ENCODE results near the gene OTOS.

Gene OTOS

DNA sequence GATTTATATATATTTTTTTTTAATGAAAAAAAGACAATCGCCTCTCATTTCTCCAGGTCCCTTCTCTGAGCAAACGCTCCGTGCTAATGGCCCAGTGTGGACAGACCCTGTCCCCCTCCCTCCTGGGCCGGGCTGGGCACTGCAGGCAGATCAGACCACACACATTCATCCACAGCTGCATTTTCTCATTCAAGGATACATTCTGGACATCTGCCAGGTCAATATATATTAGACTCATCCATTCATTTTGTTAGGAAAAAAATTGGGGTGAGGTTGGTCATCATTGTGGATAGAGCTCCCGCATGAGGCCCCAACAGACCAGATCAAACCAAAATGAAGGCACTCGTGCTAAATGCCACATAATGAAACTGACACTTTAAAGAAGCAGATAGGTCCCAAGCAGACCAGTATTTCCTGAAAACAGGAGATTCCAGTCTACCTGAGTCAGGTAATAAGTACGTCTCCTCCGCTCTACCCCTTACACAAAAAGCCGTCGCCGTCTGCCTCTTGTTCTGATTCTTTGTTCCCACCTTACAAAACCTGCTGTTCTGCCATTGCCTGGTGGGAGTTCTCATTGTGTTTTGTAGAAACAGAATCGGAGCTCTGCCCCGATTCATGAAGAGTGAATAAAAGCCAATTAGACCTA lies 15.4 kb upstream of the OTOS start:
- ATAC-seq = no peak
- TF ChIP-seq, protein P1, sequence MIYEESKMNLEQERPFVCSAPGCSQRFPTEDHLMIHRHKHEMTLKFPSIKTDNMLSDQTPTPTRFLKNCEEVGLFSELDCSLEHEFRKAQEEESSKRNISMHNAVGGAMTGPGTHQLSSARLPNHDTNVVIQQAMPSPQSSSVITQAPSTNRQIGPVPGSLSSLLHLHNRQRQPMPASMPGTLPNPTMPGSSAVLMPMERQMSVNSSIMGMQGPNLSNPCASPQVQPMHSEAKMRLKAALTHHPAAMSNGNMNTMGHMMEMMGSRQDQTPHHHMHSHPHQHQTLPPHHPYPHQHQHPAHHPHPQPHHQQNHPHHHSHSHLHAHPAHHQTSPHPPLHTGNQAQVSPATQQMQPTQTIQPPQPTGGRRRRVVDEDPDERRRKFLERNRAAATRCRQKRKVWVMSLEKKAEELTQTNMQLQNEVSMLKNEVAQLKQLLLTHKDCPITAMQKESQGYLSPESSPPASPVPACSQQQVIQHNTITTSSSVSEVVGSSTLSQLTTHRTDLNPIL (CRISPR knock-in tag; IDR thresholded peaks at IDR 0.05; ENCODE audit: low read depth) = no peak
- TF ChIP-seq RARB (CRISPR knock-in tag; IDR thresholded peaks at IDR 0.05) = no peak
- TF ChIP-seq ESRRG (CRISPR knock-in tag; IDR thresholded peaks at IDR 0.05) = no peak
- TF ChIP-seq ARNTL (CRISPR knock-in tag; IDR thresholded peaks at IDR 0.05; ENCODE audit: borderline replicate concordance, low read depth) = no peak
- TF ChIP-seq, protein P2, sequence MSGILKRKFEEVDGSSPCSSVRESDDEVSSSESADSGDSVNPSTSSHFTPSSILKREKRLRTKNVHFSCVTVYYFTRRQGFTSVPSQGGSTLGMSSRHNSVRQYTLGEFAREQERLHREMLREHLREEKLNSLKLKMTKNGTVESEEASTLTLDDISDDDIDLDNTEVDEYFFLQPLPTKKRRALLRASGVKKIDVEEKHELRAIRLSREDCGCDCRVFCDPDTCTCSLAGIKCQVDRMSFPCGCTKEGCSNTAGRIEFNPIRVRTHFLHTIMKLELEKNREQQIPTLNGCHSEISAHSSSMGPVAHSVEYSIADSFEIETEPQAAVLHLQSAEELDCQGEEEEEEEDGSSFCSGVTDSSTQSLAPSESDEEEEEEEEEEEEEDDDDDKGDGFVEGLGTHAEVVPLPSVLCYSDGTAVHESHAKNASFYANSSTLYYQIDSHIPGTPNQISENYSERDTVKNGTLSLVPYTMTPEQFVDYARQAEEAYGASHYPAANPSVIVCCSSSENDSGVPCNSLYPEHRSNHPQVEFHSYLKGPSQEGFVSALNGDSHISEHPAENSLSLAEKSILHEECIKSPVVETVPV (CRISPR knock-in tag; IDR thresholded peaks at IDR 0.05) = no peak
- TF ChIP-seq PPARA (CRISPR knock-in tag; IDR thresholded peaks at IDR 0.05; ENCODE audit: borderline replicate concordance) = no peak
- TF ChIP-seq SNAI2 (CRISPR knock-in tag; IDR thresholded peaks at IDR 0.05) = no peak
- no peak for TF ChIP-seq CSDC2 (CRISPR knock-in tag; IDR thresholded peaks at IDR 0.05)
- TF ChIP-seq, protein P3, sequence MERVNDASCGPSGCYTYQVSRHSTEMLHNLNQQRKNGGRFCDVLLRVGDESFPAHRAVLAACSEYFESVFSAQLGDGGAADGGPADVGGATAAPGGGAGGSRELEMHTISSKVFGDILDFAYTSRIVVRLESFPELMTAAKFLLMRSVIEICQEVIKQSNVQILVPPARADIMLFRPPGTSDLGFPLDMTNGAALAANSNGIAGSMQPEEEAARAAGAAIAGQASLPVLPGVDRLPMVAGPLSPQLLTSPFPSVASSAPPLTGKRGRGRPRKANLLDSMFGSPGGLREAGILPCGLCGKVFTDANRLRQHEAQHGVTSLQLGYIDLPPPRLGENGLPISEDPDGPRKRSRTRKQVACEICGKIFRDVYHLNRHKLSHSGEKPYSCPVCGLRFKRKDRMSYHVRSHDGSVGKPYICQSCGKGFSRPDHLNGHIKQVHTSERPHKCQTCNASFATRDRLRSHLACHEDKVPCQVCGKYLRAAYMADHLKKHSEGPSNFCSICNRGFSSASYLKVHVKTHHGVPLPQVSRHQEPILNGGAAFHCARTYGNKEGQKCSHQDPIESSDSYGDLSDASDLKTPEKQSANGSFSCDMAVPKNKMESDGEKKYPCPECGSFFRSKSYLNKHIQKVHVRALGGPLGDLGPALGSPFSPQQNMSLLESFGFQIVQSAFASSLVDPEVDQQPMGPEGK (CRISPR knock-in tag; IDR thresholded peaks at IDR 0.05; ENCODE audit: borderline replicate concordance) = no peak
- TF ChIP-seq BACH2 (CRISPR knock-in tag; IDR thresholded peaks at IDR 0.05; ENCODE audit: borderline replicate concordance) = no peak
- TF ChIP-seq ZNF70 (CRISPR knock-in tag; IDR thresholded peaks at IDR 0.05) = no peak
- no peak for TF ChIP-seq ZNF8 (CRISPR knock-in tag; IDR thresholded peaks at IDR 0.05)
- TF ChIP-seq ZNF565 (CRISPR knock-in tag; conservative IDR thresholded peaks at IDR 0.05; ENCODE audit: low read depth) = no peak
- TF ChIP-seq ZFP30 (CRISPR knock-in tag; IDR thresholded peaks at IDR 0.05) = no peak
- TF ChIP-seq, protein P4, sequence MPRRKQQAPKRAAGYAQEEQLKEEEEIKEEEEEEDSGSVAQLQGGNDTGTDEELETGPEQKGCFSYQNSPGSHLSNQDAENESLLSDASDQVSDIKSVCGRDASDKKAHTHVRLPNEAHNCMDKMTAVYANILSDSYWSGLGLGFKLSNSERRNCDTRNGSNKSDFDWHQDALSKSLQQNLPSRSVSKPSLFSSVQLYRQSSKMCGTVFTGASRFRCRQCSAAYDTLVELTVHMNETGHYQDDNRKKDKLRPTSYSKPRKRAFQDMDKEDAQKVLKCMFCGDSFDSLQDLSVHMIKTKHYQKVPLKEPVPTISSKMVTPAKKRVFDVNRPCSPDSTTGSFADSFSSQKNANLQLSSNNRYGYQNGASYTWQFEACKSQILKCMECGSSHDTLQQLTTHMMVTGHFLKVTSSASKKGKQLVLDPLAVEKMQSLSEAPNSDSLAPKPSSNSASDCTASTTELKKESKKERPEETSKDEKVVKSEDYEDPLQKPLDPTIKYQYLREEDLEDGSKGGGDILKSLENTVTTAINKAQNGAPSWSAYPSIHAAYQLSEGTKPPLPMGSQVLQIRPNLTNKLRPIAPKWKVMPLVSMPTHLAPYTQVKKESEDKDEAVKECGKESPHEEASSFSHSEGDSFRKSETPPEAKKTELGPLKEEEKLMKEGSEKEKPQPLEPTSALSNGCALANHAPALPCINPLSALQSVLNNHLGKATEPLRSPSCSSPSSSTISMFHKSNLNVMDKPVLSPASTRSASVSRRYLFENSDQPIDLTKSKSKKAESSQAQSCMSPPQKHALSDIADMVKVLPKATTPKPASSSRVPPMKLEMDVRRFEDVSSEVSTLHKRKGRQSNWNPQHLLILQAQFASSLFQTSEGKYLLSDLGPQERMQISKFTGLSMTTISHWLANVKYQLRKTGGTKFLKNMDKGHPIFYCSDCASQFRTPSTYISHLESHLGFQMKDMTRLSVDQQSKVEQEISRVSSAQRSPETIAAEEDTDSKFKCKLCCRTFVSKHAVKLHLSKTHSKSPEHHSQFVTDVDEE (CRISPR knock-in tag; IDR thresholded peaks at IDR 0.05) = no peak
- TF ChIP-seq TCF4 (CRISPR knock-in tag; IDR thresholded peaks at IDR 0.05; ENCODE audit: borderline replicate concordance) = no peak
- TF ChIP-seq ZFP3 (CRISPR knock-in tag; IDR thresholded peaks at IDR 0.05) = no peak
- no peak for TF ChIP-seq ZC3H10 (CRISPR knock-in tag; IDR thresholded peaks at IDR 0.05)
- no peak for TF ChIP-seq OSR1 (CRISPR knock-in tag; IDR thresholded peaks at IDR 0.05)

DNA sequence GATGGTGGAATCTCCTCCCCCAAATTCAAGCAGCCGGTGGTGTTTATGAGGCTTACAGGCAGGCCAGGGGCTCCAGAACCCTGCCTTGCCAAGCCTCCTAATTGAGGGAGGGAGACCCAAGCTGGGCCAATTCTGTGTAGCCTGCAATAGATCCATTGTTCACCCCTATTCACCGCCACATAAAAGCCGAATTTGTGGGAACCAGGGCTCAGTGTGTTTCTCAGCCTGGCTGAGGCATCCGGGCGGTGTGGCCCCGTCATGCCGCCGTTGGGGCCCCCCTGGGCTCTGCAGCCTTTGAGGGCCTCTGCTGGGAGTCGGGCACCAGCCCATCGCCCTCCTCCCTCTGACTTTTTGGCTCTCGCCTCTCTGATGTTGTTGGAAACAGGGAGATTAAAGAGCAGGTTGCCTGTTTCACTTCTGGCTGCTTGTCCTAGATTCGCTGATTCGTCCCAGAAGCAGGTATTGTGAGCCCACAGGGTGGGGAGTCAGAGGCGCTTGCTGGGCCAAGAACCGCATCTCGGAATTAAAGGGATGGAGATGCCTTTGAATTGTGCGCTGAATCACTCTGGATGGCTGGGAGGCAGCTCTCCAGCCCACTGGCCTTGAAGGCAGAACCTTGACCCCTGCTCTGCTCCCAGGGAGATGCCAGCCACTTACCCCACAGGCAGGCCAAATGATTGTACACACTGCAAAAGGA lies 14.7 kb upstream of the OTOS start:
- no peak for ATAC-seq
- TF ChIP-seq TOX (CRISPR knock-in tag; IDR thresholded peaks at IDR 0.05; ENCODE audit: borderline replicate concordance) = no peak
- TF ChIP-seq ZNF8 (CRISPR knock-in tag; IDR thresholded peaks at IDR 0.05) = no peak
- TF ChIP-seq ZNF565 (CRISPR knock-in tag; conservative IDR thresholded peaks at IDR 0.05; ENCODE audit: low read depth) = no peak
- TF ChIP-seq, protein P3 (CRISPR knock-in tag; IDR thresholded peaks at IDR 0.05; ENCODE audit: borderline replicate concordance) = no peak
- no peak for TF ChIP-seq OSR1 (CRISPR knock-in tag; IDR thresholded peaks at IDR 0.05)
- TF ChIP-seq, protein P1 (CRISPR knock-in tag; IDR thresholded peaks at IDR 0.05; ENCODE audit: low read depth) = no peak
- TF ChIP-seq, protein P4 (CRISPR knock-in tag; IDR thresholded peaks at IDR 0.05) = no peak
- TF ChIP-seq, protein P5, sequence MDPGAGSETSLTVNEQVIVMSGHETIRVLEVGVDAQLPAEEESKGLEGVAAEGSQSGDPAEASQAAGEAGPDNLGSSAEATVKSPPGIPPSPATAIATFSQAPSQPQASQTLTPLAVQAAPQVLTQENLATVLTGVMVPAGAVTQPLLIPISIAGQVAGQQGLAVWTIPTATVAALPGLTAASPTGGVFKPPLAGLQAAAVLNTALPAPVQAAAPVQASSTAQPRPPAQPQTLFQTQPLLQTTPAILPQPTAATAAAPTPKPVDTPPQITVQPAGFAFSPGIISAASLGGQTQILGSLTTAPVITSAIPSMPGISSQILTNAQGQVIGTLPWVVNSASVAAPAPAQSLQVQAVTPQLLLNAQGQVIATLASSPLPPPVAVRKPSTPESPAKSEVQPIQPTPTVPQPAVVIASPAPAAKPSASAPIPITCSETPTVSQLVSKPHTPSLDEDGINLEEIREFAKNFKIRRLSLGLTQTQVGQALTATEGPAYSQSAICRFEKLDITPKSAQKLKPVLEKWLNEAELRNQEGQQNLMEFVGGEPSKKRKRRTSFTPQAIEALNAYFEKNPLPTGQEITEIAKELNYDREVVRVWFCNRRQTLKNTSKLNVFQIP (CRISPR knock-in tag; IDR thresholded peaks at IDR 0.05; ENCODE audit: borderline replicate concordance, low read depth) = no peak
- TF ChIP-seq GLIS3 (CRISPR knock-in tag; IDR thresholded peaks at IDR 0.05) = no peak
- TF ChIP-seq TCF4 (CRISPR knock-in tag; IDR thresholded peaks at IDR 0.05; ENCODE audit: borderline replicate concordance) = no peak
- TF ChIP-seq BACH2 (CRISPR knock-in tag; IDR thresholded peaks at IDR 0.05; ENCODE audit: borderline replicate concordance) = no peak
- TF ChIP-seq ZC3H10 (CRISPR knock-in tag; IDR thresholded peaks at IDR 0.05) = no peak
- TF ChIP-seq ESRRG (CRISPR knock-in tag; IDR thresholded peaks at IDR 0.05) = no peak
- TF ChIP-seq ARNTL (CRISPR knock-in tag; IDR thresholded peaks at IDR 0.05; ENCODE audit: borderline replicate concordance, low read depth) = no peak

Data from SK-N-SH treated with all-trans-retinoic acid at 6 μM for 48 hours (cell line).